CD4-positive, alpha-beta T cell treated with Interferon alpha-2 for 1 hour (primary cell): ENCODE measurements around the gene OSBPL6.

ENCODE experiments used
- DNase-seq, 2 donors: peaks; one replicate each; pipeline ENCODE4 v3.0.0-alpha.2; 2020 to 2022

OSBPL6 gene

DNA sequence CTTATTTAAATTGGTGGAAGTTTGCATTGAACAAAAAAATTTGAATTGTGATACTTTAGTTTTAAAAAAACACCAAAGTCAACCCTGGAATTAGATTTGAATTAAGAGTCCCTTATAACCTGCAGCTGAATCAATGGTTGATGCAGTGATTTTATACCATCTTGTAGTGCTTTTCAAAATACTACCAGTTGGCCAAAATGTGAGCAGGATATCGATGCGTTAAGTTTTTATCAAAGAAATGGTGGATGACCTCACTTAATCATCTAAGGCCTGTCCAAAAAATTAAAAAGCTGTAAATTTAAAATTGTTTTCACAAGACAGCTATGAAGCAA lies 48.2 kb downstream of the OSBPL6 start:
- DNase-seq: no peak

DNA sequence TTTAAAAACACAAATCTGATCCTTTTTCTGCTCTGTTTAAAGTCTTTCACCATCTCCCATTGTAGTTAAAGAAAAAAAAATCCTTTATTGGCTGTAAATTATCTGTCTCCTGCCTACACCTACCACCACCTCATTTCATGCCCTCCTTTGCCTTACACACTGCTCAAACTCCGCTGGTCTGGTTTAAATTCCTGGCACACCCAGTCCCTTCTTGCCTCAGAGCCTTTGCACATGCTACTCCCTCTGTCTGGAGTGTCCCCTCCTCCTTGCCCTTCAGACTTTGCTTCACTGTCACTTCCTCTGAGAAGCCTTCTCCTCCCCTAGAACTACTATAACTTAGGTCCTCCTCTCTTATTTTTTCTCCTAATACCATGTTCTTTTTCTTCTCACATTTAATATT lies 49.6 kb downstream of the OSBPL6 start:
- DNase-seq: no peak

DNA sequence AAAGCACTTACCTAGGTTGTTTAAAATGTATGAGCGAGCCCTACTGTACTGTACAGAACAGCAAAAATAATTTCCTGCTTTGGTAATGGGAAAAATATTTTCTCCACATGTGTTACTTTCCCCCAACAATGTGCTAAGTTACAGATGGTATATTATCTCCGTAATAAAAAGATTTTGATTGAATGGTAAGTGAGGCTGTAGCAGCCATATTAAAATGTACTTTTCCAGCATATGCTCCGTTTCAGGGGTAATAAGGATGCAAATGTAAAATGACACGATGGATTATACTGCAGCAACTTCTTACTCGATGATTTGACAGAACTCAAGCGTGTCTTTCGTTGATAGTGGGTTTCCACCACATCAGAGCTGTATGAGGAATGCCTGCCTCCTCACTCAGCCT lies 50.5 kb downstream of the OSBPL6 start:
- no peak for DNase-seq

DNA sequence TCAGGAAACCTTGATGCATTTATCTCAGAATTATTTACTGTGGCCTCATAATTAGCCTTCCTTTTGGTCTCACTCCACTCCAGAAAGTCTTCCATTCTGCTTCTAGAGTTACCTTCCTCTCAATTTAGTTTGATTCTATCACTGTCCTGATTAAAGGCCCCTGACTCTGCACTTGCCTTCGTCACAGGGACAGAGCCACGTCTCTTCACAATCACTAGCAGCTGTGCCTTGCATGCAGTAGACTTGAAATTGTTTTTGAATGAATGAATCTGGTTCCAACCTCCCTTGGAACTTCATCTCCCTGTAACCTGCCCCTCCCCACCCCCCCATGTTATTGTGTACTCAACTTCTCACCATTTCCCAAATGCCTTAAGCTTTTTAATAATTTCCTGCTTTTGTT lies 52.4 kb downstream of the OSBPL6 start:
- DNase-seq: no peak

DNA sequence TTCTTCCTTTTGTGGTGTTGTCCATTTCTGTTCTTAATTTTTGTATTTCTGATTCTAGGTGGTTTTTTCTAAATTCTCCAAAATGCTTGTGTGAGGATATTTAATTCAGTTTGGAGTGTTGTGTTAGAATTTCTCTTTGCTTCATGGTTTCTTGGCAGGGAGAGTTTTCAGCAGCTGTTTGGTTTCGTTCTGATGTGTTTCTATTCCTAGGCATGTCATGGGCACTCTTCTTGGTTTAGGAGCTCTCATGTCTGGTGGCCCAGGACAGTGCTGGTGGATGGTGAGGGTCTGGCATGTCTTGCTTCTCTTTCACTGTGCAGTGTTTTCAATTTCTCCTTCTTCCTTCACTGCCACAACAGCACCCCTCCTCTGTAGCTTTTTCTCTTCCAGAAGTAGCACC lies 52.9 kb downstream of the OSBPL6 start:
- DNase-seq: no peak

DNA sequence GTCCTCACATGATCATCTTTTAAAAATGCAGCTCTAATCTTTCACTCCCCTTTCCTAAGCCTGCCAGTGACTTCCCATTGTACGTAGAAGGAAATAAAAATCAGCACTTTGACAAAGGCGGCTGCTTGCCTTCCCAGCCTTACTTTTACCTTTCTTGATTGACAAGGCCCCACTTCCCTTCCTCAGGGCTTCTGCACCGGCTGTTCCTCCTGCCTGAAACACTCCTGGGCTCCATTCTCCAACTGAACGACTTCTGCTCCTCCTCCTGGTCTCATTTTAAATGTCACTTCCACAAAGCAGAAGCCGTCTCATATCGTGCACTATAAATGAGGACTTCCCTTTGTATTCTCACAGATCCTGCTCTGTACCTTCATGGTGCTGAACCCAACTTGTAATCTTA lies 56.1 kb downstream of the OSBPL6 start:
- DNase-seq: no peak

DNA sequence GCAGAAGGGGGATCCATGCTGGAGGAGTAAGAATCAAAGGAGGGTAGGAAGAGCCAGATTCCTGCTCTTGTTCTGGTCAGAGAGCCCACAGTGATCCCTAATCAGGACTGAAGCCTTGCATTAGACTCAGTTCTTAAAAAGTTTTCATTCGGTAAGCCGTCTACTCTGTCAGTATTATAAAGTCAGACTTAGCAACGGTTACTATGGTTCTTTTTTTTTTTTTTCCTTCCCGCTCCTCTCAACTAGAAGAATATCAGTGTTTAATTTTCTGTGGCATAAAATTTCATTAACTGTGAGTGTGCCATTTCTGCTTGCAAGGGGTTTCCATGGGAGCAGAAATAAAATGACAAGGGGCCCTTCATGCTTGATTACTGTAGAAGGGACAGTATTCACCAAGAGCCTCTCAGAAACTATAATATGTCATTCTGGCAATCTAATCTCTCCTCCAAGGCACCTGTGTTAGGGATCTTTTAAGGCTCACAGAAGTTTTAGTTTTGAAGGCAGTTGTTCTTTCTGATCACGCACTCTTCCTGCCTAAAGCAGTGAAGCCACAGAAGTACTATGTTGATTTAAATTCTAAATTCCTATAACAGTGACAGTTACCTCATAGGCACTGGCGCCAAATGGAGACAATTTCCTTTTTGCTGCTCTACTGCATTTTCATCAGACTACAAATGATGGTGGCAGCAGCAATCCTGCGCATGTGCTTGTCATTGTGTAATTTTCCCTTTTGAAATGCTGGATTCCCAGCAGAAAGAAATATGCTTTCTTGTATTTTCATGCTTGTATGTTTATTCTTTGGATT lies 57.0 kb downstream of the OSBPL6 start:
- DNase-seq: no peak

DNA sequence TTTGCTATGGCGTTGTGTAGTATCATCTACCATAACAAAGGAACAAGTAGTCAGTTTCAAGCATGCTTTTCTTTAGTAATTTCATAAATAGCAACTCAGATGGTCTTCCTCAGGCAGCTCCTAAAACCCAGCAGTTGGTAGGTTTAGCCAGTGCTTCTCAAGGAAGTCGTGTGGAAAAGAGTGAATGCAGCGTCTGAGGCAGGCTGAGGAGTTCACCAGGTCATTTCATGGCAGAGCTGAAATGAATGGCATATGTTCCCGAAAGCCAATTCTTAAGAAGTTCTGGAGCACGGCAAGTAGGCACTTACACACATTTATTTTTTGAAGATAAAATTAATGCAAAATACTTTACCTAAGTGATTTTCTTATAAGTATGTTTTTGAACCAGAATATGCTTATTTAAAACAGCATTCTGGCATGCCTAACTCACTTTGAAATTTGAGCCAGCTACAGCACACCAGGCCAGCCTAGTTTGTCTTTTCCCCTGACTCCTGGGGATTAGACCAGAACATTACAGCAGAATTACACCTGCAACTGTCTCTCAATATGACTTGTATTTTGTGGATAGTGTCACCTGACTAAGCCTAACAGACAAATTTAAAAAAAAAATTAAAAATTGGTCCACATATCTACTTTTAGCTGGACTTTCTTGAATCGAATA lies 62.2 kb downstream of the OSBPL6 start:
- DNase-seq: no peak

DNA sequence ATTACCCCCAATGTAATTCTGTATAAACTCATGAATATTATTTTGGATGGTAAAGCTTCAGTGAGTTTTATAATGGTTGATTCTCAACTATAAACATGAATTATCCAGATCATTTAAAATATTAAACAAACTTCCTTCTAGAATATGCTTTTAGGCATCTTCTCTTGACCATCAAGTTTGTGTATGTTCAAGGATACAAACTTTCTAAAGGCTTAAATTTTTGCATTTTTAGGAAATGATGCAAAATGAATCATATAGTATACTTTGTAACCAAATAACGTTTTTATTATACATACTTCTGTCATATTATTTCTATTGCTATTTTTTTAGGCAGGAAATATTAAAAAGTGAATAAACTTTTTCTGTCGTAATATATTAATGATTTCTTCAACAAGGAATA lies 62.8 kb downstream of the OSBPL6 start:
- no peak for DNase-seq

DNA sequence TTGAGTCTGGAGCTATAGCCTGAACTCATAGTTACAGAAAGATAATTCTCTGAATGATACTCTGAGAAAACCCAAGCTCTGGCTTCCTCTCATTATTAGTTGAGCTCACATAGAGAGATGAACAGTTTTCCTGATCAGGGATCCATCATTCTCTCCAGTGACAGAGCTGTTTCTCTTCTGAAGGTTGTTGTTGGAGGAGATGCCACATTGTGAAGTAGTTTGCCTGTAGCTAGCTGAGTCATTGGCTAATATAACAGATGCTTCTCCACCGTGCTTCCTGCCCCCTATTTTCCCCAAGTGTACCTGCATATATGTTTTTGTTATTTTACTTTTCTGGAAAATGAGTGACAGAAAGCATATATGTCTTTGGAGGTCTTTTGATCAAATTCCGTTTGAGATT lies 64.6 kb downstream of the OSBPL6 start:
- DNase-seq: no peak

DNA sequence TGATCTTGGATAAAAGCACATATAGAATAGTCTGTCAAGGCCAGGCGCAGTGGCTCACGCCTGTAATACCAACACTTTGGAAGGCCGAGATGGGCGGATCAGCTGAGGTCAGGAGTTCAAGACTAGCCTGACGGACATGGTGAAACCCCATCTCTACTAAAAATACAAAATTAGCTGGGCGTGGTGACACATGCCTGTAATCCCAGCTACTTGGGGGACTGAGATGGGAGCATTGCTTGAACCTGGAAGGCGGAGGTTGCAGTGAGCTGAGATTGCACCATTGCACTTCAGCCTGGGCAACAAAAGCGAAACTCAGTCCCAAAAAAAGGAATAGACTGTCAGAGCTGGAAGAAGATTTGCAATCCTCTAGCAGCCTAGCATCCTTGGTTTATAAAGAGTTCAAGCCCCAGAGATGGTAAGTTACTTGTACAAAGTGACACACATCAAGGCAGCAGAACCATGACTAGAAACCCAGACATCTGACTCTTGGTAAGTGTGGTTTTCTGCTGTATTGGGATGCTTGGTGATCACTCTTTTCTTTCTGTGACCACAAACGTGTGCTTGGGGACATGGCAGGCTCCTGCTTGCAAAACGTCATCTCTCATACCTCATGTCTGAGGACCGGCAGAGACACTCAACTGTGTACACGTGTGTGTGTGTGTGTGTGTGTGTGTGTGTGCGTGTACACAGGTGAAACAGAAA lies 69.0 kb downstream of the OSBPL6 start:
- DNase-seq: no peak

DNA sequence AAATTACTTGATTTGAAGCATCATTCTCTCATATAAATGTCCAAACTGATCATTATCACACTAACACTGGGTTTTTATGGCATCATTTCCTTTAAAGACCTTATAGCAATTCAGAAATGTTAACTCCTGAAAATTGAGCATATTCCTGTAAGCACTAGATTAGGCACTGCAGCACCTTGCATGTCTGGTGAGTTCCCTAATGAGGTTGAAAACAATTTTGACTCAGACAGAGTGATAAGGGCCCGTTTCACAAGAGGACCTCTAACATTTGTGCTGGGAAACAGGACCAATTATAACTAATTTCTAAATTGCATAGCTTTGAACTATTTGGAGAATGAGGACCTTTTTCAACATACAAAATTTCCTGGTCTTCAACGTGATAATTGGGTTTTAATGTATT lies 69.9 kb downstream of the OSBPL6 start:
- no peak for DNase-seq

DNA sequence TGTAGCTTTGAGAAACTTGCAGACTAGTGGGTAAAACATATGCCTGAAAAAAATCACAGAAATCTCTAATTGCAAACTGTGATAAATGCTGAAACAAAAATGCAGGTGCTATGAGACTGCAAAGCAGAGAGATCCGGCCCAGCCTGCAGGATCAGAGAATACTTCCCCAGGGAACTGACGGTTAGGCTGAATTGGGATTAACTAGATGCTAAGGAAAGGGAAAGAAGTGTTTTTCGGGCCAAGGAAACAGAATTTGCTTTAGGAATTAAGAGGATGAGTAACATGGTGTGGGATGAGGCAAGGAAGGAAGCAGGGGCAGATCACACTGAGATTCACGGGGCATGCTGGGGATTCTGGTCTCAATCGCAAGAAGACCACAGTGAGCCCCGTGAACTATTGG lies 71.5 kb downstream of the OSBPL6 start:
- no peak for DNase-seq

DNA sequence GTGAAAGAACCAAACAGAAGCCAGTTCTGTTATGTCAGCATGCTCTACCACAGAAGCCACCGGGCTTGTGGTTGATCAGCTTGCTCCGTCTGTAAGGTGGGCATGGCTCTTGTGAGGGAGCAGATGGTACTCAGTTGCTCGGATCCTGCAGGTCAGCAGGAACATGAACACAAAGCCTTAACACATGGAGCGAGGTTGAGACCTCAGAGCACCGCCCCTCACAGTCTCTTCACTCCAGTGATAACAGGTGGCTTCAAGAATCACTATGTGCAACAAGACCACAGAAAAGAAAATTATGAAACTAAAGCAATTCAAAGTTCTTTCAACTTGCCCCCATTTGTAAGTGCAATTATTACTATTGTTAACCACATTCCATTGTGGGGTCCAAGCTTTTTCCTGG lies 72.1 kb downstream of the OSBPL6 start:
- DNase-seq: no peak

DNA sequence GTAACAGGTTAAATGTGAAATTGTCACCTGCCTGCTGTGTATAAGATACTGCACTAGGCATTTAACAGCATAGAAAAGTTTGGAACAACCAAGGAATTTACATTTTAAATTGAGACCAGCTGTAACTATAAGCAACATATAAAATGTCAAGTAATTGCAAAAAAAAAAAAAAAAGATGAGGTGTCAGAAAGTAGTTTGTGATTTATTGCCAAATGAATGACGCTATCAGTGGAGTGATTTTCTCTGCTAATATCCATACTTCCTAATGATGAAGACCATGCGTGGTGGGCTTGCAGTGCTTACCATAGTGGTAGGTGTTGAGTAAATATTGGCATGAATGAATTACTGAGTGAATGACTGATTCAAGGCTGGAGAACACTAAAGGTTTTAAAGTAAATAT lies 73.3 kb downstream of the OSBPL6 start:
- DNase-seq: no peak

DNA sequence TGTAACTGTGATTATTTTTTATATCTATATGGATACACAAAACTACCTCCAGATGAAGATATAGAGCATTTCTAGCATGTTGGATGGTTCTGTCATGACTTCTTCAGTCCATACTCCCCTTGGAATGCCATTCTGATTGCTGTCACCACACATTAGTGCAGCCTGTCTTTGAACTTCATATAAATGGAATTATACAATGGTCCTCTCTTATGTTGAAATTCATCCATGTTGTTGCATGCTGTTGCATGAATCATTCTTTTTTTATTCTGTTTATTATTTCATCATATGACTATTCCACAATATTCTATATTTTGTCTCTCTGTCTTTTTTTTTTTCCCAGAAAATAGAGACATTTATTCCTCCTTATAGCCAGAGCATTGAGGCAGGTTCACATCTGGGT lies 74.1 kb downstream of the OSBPL6 start:
- no peak for DNase-seq

DNA sequence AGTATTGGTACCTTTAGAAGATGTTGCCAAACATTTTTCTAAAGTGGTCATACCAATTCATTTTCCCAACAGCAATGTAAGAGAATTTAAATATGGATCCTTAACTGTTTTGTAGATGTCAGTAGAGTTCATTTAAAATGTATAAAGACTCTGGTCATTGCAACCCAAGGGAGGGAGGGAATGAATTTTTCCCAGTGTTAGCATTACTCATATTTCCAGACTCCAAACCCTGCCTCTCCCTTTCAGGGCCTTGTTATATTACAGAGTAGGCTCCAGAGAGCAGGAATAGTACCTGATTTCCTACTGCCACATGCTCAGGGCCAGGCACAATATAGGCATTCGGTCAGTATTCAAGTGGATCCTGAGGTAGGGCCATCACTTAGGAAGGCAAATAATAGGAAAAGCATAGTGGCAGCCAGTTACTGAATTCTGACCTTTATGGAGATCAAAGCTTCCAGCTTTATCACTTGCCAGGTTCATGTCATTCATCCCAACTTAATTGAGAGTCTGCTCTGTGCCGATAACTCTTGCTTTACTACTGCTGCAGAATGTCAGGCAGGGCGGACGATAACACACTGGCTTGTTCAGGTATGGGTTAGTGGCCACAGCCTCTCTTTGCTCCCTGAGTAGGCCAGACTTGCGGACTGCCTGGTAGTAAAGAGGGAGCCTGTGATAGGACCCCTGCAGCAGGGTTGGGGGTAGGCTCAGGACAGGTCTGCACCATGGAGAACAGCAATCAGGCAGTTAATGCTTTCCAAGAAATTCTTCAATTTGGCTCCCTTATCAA lies 75.3 kb downstream of the OSBPL6 start:
- DNase-seq: no peak

DNA sequence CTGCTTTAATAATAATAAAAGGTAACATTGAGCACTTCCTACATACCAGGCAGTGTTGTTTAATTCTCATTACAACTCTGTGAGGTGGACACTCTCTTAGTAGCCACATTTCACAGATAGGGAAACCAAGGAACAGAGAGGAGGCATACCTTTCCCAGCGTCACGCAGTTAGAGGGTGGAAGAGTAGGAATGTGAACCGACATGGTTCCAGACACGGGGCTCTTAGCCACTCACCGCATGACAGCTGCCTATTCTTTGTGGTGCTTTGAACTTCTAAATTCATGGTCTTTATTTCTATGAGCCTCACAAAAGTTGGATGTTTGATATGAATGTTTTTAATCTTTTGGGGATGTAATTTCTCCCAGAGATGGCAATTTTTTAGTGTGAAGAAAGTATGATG lies 76.0 kb downstream of the OSBPL6 start:
- DNase-seq: no peak

DNA sequence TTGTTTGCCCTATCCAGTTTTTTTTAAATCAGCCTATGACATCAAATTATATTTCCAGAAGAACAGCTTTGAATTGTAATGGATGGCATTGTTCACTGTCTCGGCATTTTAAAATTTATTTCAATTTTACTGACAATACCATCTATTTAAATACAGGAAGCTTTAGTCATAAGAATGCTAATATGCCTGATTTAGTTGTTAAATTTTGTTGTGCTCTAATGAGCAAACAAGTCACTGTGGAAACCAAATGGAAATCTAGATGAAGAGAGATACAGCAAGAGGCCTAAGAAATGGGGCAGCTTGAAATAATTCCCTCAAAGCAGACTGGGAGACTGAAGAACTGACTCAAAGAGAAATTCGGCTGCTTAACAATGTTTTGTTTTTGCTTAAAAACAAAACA lies 76.8 kb downstream of the OSBPL6 start:
- no peak for DNase-seq

DNA sequence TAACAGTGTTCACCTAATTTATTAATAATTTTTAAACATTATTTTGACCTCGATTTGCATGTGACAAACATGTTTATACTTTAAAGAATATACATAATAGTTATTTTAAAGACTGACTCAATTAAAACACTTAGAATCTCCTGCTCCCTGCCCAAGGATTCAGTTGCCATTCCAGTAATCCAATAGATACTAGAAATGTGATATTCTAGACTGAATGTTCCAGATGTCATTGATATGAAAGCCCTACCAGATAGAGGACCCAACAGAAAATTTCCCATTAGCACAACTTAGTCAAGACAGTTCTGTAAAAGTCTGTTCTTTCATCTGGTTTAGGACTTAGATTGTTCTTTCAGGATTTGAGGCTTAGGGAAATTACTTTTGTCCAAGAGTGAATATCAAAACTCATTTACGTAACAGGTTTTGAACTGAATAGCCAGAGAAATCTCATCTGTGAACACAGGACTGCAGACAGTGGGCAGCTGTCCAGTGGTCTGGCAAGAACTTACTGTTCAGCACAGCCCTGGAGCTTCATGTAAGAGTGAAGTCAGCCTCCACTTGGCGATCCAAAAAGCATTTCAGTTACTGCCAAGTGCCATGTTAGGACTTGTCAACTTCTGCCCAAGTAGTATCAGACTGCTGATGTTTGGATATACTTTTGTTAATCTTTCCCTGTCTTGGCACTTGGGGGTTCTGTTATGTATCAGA lies 77.5 kb downstream of the OSBPL6 start:
- no peak for DNase-seq

DNA sequence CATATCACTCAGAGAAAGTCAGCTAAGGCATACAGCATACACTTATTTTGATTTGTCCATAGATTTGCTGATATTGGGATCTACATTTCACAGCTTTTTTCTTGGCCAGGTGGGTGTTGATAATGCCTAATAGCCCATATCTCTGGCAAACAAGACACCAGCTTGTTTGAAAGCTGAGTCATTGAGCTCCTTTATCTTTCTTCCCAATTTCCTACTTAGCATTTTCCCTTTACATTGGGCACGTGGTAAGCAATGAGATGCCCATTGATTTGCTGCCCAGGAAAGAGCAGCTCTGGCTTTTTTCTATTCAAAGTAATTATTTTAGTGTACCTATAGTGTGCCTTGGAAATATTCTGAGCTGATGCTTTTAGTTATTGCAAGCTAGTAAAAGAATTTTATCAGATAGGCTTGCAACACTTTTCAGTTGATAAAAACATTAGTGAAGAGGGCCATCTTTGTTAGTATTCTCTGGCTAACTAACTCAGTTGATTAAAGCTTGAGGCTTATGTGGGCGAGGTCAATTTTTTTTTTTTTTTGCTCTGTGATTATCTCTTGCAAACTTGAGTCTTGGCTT lies 79.6 kb downstream of the OSBPL6 start:
- DNase-seq: no peak

DNA sequence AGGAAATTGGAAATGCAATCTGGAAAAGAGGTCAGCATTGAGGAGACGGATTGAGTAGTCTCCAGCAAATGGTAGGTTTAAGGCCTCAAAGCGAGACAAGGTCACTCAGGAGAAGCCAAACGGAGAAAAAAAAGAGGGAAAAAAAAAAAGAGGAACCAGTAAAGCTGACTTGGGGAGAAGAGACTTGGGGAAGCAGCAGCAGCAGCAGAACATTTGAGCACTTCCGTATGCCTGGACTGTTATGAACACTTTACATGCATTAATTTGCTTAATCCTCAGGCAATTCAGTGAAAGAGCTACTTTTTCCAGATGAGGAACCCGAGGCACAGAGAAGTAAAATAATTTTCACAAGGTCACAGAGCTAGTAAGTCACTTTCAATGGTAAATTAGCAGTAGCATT lies 81.3 kb downstream of the OSBPL6 start:
- no peak for DNase-seq
